Measurements from ENCODE around the gene DCTN4. TPM values are rescaled to one million over a fixed set of nuclear protein-coding genes. Genes with fewer than 3 reads are reported as not detected.
A peak's percentile ranks its signal among the peaks of the same experiment; 100 is the strongest.
"Not testable (repeated sequence)": the region's sequence is repeated elsewhere in the genome, so short reads cannot be mapped to it uniquely, and the experiment has no call there.

The DCTN4 gene
- total RNA-seq (2012; rRNA removed) = 59.6 and 62.6 TPM in 2 replicates

DNA sequence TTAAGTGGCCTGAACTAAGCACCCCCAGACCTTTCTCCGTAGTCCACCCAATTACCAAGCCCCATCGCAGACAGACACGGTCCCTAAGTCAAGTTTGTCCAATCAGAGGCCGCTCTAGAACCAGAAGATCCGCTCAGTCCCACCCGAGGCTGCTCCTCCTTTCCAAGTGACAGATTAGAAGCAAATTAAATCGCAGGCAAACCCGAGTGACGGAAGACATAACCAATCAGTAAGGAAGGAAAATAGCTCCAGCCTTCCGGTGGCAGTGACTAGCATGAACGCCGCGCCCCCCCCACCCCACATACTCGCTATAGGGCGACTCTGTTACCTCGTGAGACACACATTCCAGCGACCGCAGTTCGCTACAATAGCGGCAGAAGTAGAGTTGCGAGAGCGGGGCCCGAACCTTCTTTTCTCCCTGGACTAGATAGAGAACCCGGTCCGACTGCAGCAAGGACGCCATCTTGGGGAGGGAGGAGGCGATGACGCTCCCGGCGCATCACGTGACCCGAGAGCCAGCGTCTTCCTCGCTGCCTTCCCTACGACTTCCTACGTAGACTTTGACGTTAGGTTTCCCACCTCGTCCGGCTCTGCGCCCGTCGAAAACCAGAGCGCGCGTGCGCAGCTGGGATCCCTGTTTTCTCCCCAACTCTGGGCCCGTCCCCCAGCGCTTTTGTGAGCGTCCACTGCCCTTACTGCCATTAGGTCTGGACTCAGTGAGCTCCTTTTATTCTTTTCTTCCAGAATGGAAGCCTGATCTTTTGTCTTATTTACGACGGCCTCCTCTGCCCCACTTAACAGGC, at the start of gene DCTN4:
TSS of gene DCTN4 (minus strand) at position 487 of the 803 bp plus-strand sequence. CDS start at position 463, 24 bp downstream.
- no peaks in the 10 kb centered on the region for H3K27me3 ChIP-seq (ENCODE audit: control insufficient read depth, insufficient read depth, low read length)
- peaks cover 29% of the 10 kb centered on the region for H3K4me1 ChIP-seq (ENCODE audit: control insufficient read depth, insufficient read depth, low read length)
- peak within 1 kb of the TSS; percentile 91 for H3K4me2 ChIP-seq (ENCODE audit: low read length)
- no peaks in the 10 kb centered on the region for H3K9me3 ChIP-seq (replicated peaks; ENCODE audit: low read length)
- H3K9ac ChIP-seq (ENCODE audit: low read depth, low read length) = peak within 1 kb of the TSS; percentile 93
- H3K36me3 ChIP-seq (ENCODE audit: insufficient read depth, low read length) = peaks cover 21% of the 10 kb centered on the region
- peak within 1 kb of the TSS; percentile 89 for H3K4me3 ChIP-seq (ENCODE audit: low read length)

DNA sequence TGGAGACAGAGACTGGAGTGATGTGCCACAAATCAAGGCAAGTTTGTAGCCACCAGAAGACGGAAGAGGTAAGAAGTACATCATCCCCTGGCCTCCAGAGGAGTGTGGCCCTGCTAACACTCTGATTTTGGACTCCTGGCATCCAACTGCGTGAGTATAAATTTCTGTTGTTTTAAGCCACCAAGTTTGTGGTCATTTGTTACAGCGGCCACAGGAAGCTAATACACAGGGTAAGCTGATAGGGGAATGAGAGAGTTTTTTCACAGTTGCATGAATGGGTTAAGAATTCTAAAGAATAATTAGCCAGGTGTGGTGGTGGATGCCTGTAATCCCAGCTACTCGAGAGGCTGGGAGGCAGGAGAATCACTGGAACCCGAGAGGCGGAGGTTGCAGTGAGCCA, 45.6 kb upstream of the DCTN4 start:
- Histone ChIP-seq H3K4me2 (ENCODE audit: low read length) (no peak overlapping the region), H3K9me3 (replicated peaks; ENCODE audit: low read length) (no peaks in the 10 kb centered on the region), H3K36me3 (ENCODE audit: insufficient read depth, low read length) (peaks cover 6% of the 10 kb centered on the region), H3K4me1 (ENCODE audit: control insufficient read depth, insufficient read depth, low read length) (peaks cover 10% of the 10 kb centered on the region), H3K27me3 (ENCODE audit: control insufficient read depth, insufficient read depth, low read length) (no peaks in the 10 kb centered on the region), H3K4me3 (ENCODE audit: low read length) (no peak overlapping the region), H3K9ac (ENCODE audit: low read depth, low read length) (no peak overlapping the region)

DNA sequence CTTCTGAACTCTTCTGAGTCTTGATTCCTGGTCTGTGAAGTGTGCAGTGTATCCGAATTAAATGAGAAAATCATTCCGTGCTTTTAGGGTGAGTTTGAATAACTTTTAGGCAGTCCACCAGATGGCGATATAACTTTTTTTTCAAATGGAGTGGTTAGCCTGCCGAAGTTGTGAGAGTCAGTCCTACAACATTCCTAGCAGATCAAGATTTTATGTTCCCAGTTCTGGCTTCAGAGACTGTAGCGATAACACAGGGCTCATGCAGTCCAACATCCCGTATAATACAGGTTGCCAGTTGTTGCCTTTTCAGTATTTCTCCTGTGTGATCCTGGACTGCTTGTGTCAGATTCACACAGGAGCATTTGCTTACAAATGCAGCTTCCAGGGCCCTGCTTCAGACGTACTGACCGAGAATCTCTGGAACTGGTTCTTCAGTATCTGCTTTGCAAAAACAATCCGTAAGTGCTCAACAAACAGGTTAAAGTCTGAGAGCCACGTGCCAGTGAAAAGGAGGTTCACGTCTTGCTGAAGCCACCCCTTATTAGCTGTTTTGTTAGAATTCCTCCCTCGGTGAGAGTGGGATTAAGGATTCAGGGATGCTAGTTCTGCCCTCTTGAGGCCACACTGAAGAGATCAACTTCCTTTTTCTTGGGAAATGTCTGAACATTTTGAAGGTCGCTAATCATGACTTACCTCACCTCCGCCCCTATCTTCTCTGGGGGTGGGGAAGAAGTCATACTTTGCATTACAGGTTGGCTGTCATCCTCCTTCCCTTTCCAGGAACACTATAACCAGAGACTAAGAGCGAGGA, 42.5 kb upstream of the DCTN4 start:
- peak overlapping the region; percentile 67 for H3K4me2 ChIP-seq (ENCODE audit: low read length)
- H3K27me3 ChIP-seq (ENCODE audit: control insufficient read depth, insufficient read depth, low read length) = no peaks in the 10 kb centered on the region
- peaks cover 10% of the 10 kb centered on the region for H3K4me1 ChIP-seq (ENCODE audit: control insufficient read depth, insufficient read depth, low read length)
- H3K9me3 ChIP-seq (replicated peaks; ENCODE audit: low read length) = no peaks in the 10 kb centered on the region
- H3K9ac ChIP-seq (ENCODE audit: low read depth, low read length) = peak overlapping the region; percentile 6
- H3K36me3 ChIP-seq (ENCODE audit: insufficient read depth, low read length) = peaks cover 28% of the 10 kb centered on the region
- H3K4me3 ChIP-seq (ENCODE audit: low read length) = peak overlapping the region; percentile 38

DNA sequence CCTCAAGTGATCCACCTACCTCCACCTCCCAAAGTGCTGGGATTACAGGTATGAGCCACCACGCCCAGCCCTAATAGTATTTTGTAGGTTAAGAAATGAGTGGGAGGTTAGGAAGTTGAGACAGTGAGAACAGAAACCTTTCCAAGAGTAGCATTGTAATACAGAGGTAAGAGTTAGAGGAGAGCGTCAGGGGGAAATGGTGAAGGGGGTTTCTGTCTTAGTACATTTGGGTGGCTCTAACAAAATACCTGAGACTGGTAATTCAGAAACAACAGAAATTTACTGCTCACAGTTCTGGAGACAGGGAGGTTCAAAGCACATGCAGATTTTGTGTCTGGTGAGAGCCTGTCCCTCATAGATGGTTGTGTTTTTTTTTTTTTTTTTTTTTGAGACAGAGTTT, 38.6 kb upstream of the DCTN4 start:
- Histone ChIP-seq H3K4me1 (ENCODE audit: control insufficient read depth, insufficient read depth, low read length) (peaks cover 12% of the 10 kb centered on the region), H3K27me3 (ENCODE audit: control insufficient read depth, insufficient read depth, low read length) (no peaks in the 10 kb centered on the region), H3K9ac (ENCODE audit: low read depth, low read length) (no peak overlapping the region), H3K36me3 (ENCODE audit: insufficient read depth, low read length) (peaks cover 47% of the 10 kb centered on the region), H3K4me3 (ENCODE audit: low read length) (no peak overlapping the region), H3K4me2 (ENCODE audit: low read length) (no peak overlapping the region), H3K9me3 (replicated peaks; ENCODE audit: low read length) (no peaks in the 10 kb centered on the region)

DNA sequence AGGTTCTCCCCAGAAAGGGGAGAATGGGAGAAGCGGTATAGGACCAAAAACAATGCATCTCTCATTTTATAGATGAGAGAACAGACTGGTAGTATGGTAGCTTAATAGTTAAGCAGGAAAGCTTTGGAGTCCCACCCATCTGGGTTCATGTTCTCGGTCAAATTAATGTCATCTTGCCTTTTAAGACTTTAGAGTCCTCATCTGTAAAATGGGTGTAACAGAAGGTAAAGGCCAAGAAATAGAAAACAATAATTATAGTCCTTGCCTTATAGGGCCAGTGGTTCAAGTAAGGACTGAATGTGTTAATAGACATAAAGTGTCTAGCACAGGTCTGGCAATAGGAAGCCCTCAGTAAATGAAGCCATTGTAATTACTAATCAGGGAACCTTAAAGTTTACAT, 36.1 kb upstream of the DCTN4 start:
- H3K9ac ChIP-seq (ENCODE audit: low read depth, low read length) = no peak overlapping the region
- no peak overlapping the region for H3K4me3 ChIP-seq (ENCODE audit: low read length)
- no peak overlapping the region for H3K4me2 ChIP-seq (ENCODE audit: low read length)
- H3K27me3 ChIP-seq (ENCODE audit: control insufficient read depth, insufficient read depth, low read length) = no peaks in the 10 kb centered on the region
- H3K36me3 ChIP-seq (ENCODE audit: insufficient read depth, low read length) = peaks cover 47% of the 10 kb centered on the region
- H3K9me3 ChIP-seq (replicated peaks; ENCODE audit: low read length) = no peaks in the 10 kb centered on the region
- peaks cover 25% of the 10 kb centered on the region for H3K4me1 ChIP-seq (ENCODE audit: control insufficient read depth, insufficient read depth, low read length)

DNA sequence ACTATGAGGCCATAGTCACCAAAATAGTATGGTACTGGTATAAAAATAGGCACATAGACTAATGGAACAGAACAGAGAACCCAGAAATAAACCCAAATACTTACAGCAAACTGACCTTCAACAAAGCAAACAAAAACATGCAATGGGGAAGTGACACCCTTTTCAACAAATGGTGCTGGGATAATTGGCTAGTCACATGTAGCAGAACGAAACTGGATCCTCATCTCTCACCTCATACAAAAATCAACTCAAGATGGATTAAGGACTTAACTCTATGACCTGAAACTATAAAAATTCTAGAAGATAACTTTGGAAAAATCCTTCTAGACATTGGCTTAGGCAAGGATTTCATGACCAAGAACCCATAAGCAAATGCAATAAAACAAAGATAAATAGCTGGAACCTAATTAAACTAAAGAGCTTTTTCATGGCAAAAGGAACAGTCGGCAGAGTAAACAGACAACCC, 34.6 kb upstream of the DCTN4 start:
- Histone ChIP-seq H3K4me1 (ENCODE audit: control insufficient read depth, insufficient read depth, low read length) (peaks cover 39% of the 10 kb centered on the region), H3K36me3 (ENCODE audit: insufficient read depth, low read length) (peaks cover 35% of the 10 kb centered on the region)
- H3K9ac ChIP-seq (ENCODE audit: low read depth, low read length); H3K4me3 ChIP-seq (ENCODE audit: low read length); H3K27me3 ChIP-seq (ENCODE audit: control insufficient read depth, insufficient read depth, low read length); H3K9me3 ChIP-seq (replicated peaks; ENCODE audit: low read length); H3K4me2 ChIP-seq (ENCODE audit: low read length): not testable (repeated sequence)

DNA sequence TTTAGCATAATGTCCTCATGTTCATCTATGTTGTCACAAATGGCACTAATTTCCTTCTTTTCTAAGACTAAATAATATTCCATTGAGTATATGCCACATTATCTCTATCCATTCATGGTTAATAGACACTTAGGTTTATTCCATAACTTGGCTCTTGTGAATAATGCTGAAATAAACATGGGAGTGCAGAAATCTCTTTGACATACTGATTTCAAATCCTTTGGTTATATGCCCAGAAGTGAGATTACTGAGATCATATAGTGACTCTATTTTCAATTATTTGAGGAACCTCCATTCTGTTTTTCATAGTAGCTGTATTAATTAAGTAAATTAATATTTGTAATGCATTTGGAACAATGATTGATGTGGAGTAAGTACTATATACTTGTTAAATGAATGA, 32.7 kb upstream of the DCTN4 start:
- peaks cover 20% of the 10 kb centered on the region for H3K36me3 ChIP-seq (ENCODE audit: insufficient read depth, low read length)
- peak overlapping the region; percentile 70 for H3K9ac ChIP-seq (ENCODE audit: low read depth, low read length)
- peak overlapping the region; percentile 77 for H3K4me2 ChIP-seq (ENCODE audit: low read length)
- H3K4me1 ChIP-seq (ENCODE audit: control insufficient read depth, insufficient read depth, low read length) = peaks cover 53% of the 10 kb centered on the region
- no peak overlapping the region for H3K4me3 ChIP-seq (ENCODE audit: low read length)
- H3K9me3 ChIP-seq (replicated peaks; ENCODE audit: low read length) = no peaks in the 10 kb centered on the region
- H3K27me3 ChIP-seq (ENCODE audit: control insufficient read depth, insufficient read depth, low read length) = no peaks in the 10 kb centered on the region

DNA sequence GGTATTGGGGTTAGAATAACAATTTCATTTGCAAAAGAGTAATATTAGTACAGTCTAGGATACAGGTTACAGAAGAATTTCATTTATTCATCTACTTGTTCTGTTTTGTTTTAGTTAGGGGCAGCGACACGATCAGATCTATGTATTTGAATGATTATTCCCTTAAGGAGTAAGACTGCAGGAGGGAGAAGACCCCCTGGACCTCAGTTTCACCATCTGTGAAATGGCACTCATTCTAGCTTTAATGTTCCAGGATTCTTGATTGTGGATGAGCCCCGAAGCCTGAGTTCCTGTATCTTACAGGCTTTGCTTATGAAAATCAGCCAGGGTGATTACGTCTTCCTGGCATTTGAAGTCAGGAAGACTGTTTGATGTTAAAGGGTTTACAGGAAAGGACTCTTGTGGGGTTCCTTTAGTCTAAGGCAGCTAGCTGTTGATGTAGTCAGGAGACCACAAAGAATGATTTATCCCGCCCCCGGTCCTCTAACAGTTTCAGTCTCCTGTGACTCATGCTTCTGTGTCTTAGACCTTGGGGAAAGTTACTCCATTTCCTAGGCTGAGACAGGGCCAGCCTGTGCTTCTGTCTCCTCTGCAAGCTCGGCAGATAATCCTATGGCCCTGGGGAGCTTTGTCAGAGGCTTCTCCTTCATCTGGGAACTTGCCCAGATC, 31.3 kb upstream of the DCTN4 start:
- H3K27me3 ChIP-seq (ENCODE audit: control insufficient read depth, insufficient read depth, low read length) = no peaks in the 10 kb centered on the region
- H3K36me3 ChIP-seq (ENCODE audit: insufficient read depth, low read length) = peaks cover 11% of the 10 kb centered on the region
- no peaks in the 10 kb centered on the region for H3K9me3 ChIP-seq (replicated peaks; ENCODE audit: low read length)
- peaks cover 53% of the 10 kb centered on the region for H3K4me1 ChIP-seq (ENCODE audit: control insufficient read depth, insufficient read depth, low read length)
- H3K4me2 ChIP-seq (ENCODE audit: low read length) = peak overlapping the region; percentile 77
- H3K4me3 ChIP-seq (ENCODE audit: low read length) = peak overlapping the region; percentile 42
- peak overlapping the region; percentile 70 for H3K9ac ChIP-seq (ENCODE audit: low read depth, low read length)

DNA sequence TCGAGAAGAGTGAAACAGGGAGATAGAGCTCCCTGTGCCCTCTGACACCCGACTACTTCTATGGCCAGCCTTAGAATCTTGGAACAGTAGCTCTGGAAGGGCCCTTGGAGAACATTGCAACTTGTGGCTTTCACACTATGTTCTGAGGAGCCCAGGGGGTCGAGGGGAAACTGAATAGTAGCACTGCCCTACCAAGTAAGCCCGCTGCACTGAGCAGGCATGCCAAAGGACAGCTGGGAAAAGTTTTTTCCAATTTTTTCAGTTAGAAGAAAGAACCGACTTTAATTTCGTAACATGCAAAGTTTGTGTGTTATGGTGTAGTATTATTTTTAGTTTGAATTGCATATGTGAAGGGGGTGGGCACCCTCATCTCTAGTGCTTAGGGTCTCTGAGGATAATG, 30.6 kb upstream of the DCTN4 start:
- H3K4me1 ChIP-seq (ENCODE audit: control insufficient read depth, insufficient read depth, low read length) = peaks cover 56% of the 10 kb centered on the region
- peaks cover 5% of the 10 kb centered on the region for H3K36me3 ChIP-seq (ENCODE audit: insufficient read depth, low read length)
- H3K4me3 ChIP-seq (ENCODE audit: low read length) = peak overlapping the region; percentile 29
- H3K4me2 ChIP-seq (ENCODE audit: low read length) = peak overlapping the region; percentile 76
- H3K9me3 ChIP-seq (replicated peaks; ENCODE audit: low read length) = no peaks in the 10 kb centered on the region
- no peaks in the 10 kb centered on the region for H3K27me3 ChIP-seq (ENCODE audit: control insufficient read depth, insufficient read depth, low read length)
- peak overlapping the region; percentile 44 for H3K9ac ChIP-seq (ENCODE audit: low read depth, low read length)

DNA sequence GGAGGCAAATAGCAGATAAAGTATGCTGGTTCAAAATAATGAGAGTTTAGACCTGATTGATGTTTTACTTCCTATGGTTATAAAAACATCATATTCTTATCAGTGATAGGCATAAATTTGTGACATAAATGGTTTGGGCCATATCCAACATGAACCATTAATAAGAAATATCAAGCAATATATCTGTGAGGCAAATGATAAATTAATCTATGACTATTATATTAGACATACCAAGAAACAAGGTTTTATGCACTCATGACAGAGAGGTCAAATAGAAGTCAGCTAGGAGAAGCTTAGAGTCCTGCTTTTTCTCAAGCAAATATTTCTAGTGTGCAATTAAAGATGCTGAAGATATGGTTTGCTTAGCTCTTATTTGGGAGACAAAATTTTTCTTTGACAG, 30.2 kb upstream of the DCTN4 start:
- Histone ChIP-seq H3K4me3 (ENCODE audit: low read length) (peak overlapping the region; percentile 29), H3K9me3 (replicated peaks; ENCODE audit: low read length) (no peaks in the 10 kb centered on the region), H3K36me3 (ENCODE audit: insufficient read depth, low read length) (peaks cover 5% of the 10 kb centered on the region), H3K9ac (ENCODE audit: low read depth, low read length) (peak overlapping the region; percentile 44), H3K27me3 (ENCODE audit: control insufficient read depth, insufficient read depth, low read length) (no peaks in the 10 kb centered on the region), H3K4me1 (ENCODE audit: control insufficient read depth, insufficient read depth, low read length) (peaks cover 61% of the 10 kb centered on the region), H3K4me2 (ENCODE audit: low read length) (peak overlapping the region; percentile 76)

DNA sequence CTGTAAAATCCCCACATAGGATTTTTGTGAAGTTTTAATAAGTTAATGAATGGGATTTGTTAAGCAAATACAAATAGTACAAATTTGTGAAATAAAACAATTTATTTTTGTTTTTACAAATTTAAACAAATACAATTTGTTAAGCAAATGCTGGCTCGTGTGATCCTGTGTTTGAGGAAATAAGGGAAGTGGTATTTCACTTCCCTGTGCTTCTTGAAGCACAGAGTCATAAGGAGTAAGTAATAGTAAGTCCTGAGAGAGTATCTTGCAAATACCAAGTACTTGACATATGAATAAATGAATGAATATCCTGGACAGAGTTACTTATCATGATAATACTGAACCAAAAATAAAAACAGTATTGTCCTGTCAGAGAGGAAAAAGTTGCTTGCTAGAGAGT, 28.8 kb upstream of the DCTN4 start:
- Histone ChIP-seq H3K36me3 (ENCODE audit: insufficient read depth, low read length) (peaks cover 8% of the 10 kb centered on the region), H3K4me3 (ENCODE audit: low read length) (no peak overlapping the region), H3K9ac (ENCODE audit: low read depth, low read length) (no peak overlapping the region), H3K9me3 (replicated peaks; ENCODE audit: low read length) (no peaks in the 10 kb centered on the region), H3K4me2 (ENCODE audit: low read length) (no peak overlapping the region), H3K27me3 (ENCODE audit: control insufficient read depth, insufficient read depth, low read length) (no peaks in the 10 kb centered on the region), H3K4me1 (ENCODE audit: control insufficient read depth, insufficient read depth, low read length) (peaks cover 71% of the 10 kb centered on the region)
